ENCODE results near the gene DCAF15. TPM values are rescaled to one million over a fixed set of nuclear protein-coding genes. Genes with fewer than 3 reads are reported as not detected.

Gene DCAF15
- total RNA-seq, 2 donors from 2014 or later: 7.0 to 20.4 TPM

DNA sequence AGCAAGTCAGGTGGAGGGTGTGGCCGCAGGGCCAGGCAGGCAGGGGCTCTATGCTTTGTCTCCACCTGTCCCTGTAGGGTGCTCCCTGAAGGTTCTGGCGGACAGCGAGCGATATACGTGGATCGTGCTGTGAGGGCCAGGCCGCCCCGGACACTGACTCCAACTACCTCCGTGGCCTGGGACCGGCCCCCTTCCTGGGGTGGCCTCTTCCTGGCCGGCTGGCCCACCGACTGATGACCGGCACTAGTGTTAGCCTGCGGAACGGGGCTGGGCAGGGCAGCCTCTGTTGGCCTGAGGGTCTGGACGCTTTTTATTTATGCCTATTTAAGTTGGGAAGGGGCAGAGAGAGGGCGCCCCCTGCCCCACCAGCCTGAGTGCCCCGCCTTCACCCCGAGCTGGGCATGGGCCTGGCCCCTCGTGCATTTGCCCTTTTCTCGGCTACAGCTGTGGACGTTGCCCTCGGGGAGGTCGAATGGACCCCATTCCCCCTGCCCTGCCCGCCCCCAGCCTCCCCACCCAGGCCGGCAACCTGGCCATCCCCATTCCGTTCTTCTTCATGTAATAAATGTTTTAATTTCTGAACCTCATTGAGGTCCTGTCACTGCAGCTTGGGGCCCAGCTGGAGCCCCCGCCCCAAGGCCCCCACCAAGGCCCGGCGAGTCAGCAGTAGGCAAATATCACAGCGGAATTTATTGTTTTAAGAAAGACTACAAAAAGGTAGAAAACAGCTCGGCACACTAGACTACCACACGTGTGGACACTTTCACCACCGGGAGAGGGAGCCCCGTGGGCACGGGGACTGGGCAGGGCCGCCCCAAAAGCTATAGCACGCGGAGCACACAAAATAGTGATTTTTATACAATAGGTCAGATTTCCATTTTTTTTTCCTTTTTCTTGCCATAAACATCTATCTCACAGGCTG, 8.8 kb downstream of the DCAF15 start:
- Histone ChIP-seq H3K4me1 (no peaks in the 10 kb centered on the region), H3K36me3 (replicated peaks in 1 of 2; ENCODE audit: insufficient read depth in 1 of 2, low read depth in 2 of 2) (peaks cover 6 to 18% of the 10 kb centered on the region in 2 donors), H3K27me3 (no peaks in the 10 kb centered on the region), H3K27ac (no peak overlapping the region), H3K4me3 (no peak overlapping the region), H3K9me3 (no peaks in the 10 kb centered on the region)
- TF ChIP-seq, protein P1, sequence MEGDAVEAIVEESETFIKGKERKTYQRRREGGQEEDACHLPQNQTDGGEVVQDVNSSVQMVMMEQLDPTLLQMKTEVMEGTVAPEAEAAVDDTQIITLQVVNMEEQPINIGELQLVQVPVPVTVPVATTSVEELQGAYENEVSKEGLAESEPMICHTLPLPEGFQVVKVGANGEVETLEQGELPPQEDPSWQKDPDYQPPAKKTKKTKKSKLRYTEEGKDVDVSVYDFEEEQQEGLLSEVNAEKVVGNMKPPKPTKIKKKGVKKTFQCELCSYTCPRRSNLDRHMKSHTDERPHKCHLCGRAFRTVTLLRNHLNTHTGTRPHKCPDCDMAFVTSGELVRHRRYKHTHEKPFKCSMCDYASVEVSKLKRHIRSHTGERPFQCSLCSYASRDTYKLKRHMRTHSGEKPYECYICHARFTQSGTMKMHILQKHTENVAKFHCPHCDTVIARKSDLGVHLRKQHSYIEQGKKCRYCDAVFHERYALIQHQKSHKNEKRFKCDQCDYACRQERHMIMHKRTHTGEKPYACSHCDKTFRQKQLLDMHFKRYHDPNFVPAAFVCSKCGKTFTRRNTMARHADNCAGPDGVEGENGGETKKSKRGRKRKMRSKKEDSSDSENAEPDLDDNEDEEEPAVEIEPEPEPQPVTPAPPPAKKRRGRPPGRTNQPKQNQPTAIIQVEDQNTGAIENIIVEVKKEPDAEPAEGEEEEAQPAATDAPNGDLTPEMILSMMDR (IDR thresholded peaks at IDR 0.05): no peak
- TF ChIP-seq POLR2A (IDR thresholded peaks at IDR 0.05): no peak
- WGBS, 2 donors: 90 to 91% methylated on average over 22 to 34 of the region's 39 CpGs
- DNase-seq (no peak), ATAC-seq (no peak)
- intact Hi-C loops (cut with DNase I): no loop called here

DNA sequence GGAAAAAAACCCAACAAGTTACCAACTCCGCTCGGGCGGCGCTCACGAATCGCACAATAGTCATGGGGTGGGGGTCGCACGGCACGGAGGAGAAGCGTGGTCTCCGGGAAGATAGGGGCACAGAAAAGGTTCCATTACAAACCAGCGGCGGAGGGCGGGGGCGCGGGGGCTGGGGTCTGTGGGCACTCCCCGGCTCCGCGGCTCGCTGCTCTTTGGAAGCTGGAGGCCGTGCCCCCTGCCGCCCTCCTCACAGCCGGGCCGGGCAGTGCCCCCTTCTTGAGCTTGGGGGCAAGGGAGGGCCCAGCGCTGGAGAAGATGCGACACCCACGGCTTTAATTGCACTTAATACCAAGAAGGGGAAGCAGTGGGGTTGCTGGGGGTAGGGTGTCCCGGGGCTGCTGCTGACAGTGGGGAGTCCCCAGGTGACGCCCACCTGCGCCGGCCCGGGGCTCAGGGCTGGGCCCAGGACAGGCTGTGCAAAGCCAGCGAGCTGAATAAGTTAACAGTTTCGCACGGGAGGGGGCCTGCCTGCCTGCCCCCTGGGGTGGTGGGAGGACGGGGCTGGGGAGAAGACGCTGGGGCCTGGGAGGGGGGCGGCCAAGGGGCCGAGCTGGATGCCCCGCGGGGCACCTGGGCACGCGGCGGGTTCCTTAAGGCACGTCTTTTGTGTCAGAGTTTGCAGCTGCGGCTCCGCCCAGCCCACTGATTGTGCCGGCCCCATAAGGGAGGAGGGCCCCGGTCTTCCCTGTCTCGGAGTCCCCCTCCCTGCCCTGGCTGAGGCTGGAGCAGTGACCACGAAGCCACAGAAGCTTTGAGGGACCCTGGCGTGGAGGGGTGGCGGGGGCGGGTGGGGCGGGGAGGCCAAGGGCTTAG, 9.8 kb downstream of the DCAF15 start:
- H3K27ac ChIP-seq: no peak overlapping the region
- DNase-seq (no peak), ATAC-seq (no peak)
- H3K4me3 ChIP-seq: no peak overlapping the region
- intact Hi-C loops (cut with DNase I): no loop called here
- 85 to 90% methylated on average over 40 to 53 of the region's 55 CpGs for WGBS, 2 donors
- TF ChIP-seq POLR2A (IDR thresholded peaks at IDR 0.05): no peak
- peaks cover 5 to 14% of the 10 kb centered on the region in 2 donors for H3K36me3 ChIP-seq (replicated peaks in 1 of 2; ENCODE audit: insufficient read depth in 1 of 2, low read depth in 2 of 2)
- H3K4me1 ChIP-seq: no peaks in the 10 kb centered on the region
- no peaks in the 10 kb centered on the region for H3K9me3 ChIP-seq
- no peaks in the 10 kb centered on the region for H3K27me3 ChIP-seq

DNA sequence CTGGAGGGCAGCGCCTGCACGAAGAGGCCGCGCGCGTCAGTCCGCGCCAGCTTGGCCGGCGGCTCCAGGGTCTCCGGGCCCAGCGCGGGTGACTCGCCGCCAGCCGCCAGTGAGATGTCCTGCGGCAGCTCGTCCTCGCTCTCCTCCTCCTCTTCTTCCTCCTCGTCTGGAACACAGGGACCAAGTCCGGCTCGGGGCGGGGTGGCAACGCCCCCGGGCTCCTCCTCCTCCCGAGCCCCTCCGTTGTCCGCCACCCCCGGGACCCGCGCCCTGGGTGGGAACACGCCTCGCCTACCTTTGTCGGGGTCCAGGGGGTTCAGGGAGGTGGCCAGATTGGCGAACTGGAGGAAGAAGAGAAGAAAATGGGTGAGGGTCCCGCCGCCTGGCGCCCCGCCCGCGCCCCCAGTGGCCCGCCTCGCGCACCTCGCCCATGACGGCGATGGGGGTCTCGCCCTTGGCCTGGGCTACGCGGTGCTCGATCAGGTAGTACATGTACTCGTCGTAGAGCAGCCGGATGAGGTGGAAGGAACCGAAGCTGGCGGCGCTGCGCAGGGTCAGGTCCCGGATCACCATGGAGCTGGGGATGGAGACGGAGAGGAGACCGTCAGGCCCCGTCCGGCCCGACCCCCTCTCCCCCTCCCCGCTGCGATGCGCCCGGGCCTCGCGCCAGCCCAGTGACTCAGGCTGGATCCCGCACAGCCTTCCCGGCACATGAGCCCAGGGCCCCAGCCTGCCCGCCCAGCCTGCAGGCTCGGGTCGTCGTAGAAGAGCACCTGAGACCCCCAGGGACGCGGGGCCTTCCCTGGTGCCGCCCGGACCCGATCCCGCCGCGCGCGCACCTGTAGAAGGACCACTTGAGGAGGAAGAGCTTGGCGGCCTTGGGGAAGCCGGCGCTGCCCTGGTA, 10.6 kb downstream of the DCAF15 start:
- H3K4me1 ChIP-seq: no peaks in the 10 kb centered on the region
- no peaks in the 10 kb centered on the region for H3K9me3 ChIP-seq
- no peak for TF ChIP-seq POLR2A (IDR thresholded peaks at IDR 0.05)
- TF ChIP-seq, protein P1 (IDR thresholded peaks at IDR 0.05): no peak
- H3K4me3 ChIP-seq: no peak overlapping the region
- intact Hi-C loops (cut with DNase I): no loop called here
- no peak overlapping the region for H3K27ac ChIP-seq
- no peaks in the 10 kb centered on the region for H3K27me3 ChIP-seq
- DNase-seq (no peak), ATAC-seq (no peak)
- peaks cover 6 to 16% of the 10 kb centered on the region in 2 donors for H3K36me3 ChIP-seq (replicated peaks in 1 of 2; ENCODE audit: insufficient read depth in 1 of 2, low read depth in 2 of 2)
- 88 to 90% methylated on average over 42 to 69 of the region's 89 CpGs for WGBS, 2 donors

DNA sequence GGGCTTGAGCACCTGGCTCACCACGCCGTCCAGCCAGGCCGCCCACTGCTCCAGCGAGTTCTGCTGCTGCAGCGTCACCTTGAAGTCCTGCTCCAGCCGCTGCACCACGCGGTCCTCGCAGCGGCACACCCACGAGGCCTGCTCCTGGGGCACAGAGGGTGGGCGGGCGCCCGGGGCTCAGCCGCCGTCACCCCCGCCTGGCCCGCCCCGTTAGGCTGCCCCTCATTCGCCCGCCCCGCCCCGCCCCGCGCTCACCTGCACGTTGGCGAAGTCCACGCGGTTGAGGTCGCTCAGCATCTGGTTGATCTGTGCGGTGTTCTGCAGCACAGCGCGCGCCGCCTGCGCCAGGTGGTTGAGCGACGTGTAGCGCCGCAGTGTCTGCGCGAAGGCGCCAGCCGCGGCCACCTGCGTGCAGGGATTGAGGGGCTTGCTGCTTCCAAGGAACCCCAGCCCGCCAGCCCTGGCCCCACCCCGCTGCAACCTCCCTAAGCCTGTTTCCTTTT, 11.3 kb downstream of the DCAF15 start:
- intact Hi-C loops (cut with DNase I): no loop called here
- ATAC-seq (no peak), DNase-seq (no peak)
- no peak overlapping the region for H3K27ac ChIP-seq
- H3K9me3 ChIP-seq: no peaks in the 10 kb centered on the region
- whole genome bisulfite sequencing, 2 donors: 92 to 98% methylated on average over 30 to 33 of the region's 48 CpGs
- H3K27me3 ChIP-seq: no peaks in the 10 kb centered on the region
- TF ChIP-seq POLR2A (IDR thresholded peaks at IDR 0.05): no peak
- TF ChIP-seq, protein P1 (IDR thresholded peaks at IDR 0.05): no peak
- peaks cover 10 to 20% of the 10 kb centered on the region in 2 donors for H3K36me3 ChIP-seq (replicated peaks in 1 of 2; ENCODE audit: insufficient read depth in 1 of 2, low read depth in 2 of 2)
- no peak overlapping the region for H3K4me3 ChIP-seq
- no peaks in the 10 kb centered on the region for H3K4me1 ChIP-seq

All from body of pancreas (tissue), 4 donors.